WTC11 (cell line): ENCODE data around the gene GDPD4. TPM values are rescaled to one million over a fixed set of nuclear protein-coding genes. Genes with fewer than 3 reads are reported as not detected.

ENCODE experiments used
- ATAC-seq: fragments of 200-7000 bp; cut with Tn5 transposase; 2 replicates; pipeline ENCODE4 v1.10.0; 2021; ENCODE audit warnings: mild to moderate bottlenecking, moderate library complexity
- CTCF ChIA-PET: fragments of 300-600 bp; sonication (Branson Sonifier 250); formaldehyde crosslinking; loops from one replicate; lab custom pipeline; 2021; ENCODE audit warnings: antibody characterized with exemption; lab: Charles Lee
- POLR2A ChIA-PET: fragments of 350-600 bp; sonication (Branson Sonifier 250); formaldehyde crosslinking; loops from one replicate; lab custom pipeline; 2021; ENCODE audit warnings: antibody characterized with exemption; lab: Charles Lee
- DNase-seq: peaks from one replicate; pipeline ENCODE4 v3.0.0; 2021; ENCODE audit warnings: low spot score
- H3K27ac Mint-ChIP-seq: 2 replicates; pipeline ENCODE4 v1.8.0; 2021; ENCODE audit warnings: mixed read lengths
- H3K27me3 Mint-ChIP-seq: 2 replicates; pipeline ENCODE4 v1.8.0; 2021; ENCODE audit warnings: low read depth, mild to moderate bottlenecking, moderate library complexity, mixed read lengths
- H3K36me3 Mint-ChIP-seq: 2 replicates; pipeline ENCODE4 v1.8.0; 2021; ENCODE audit warnings: mixed read lengths
- H3K4me1 Mint-ChIP-seq: 2 replicates; pipeline ENCODE4 v1.8.0; 2022; ENCODE audit warnings: mixed read lengths
- H3K4me3 Mint-ChIP-seq: 2 replicates; pipeline ENCODE4 v1.8.0; 2021; ENCODE audit warnings: mild to moderate bottlenecking, moderate library complexity, mixed read lengths
- H3K9me3 Mint-ChIP-seq: 2 replicates; pipeline ENCODE4 v1.8.0; 2021; ENCODE audit warnings: mixed read lengths
- AFF4 ChIP-seq: sonication (generic); formaldehyde crosslinking; IDR thresholded peaks from 2 replicates; pipeline ENCODE4 v1.8.1; 2023; ENCODE audit warnings: mild to moderate bottlenecking, missing genetic modification reagents, borderline replicate concordance
- ATF2 ChIP-seq: sonication (generic); formaldehyde crosslinking; IDR thresholded peaks from 2 replicates; pipeline ENCODE4 v1.8.1; 2022; ENCODE audit warnings: low read depth, missing genetic modification reagents, borderline replicate concordance
- CBFB ChIP-seq: sonication (generic); formaldehyde crosslinking; IDR thresholded peaks from 2 replicates; pipeline ENCODE4 v1.8.1; 2022; ENCODE audit warnings: mild to moderate bottlenecking, low read depth, missing genetic modification reagents
- CTCF ChIP-seq: fragments of 200-600 bp; IDR thresholded peaks from 2 replicates; pipeline ENCODE4 v1.8.0; 2022; ENCODE audit warnings: antibody characterized with exemption
- E2F1 ChIP-seq: sonication (generic); formaldehyde crosslinking; IDR thresholded peaks from 2 replicates; pipeline ENCODE4 v1.8.0; 2022; ENCODE audit warnings: mild to moderate bottlenecking, missing genetic modification reagents
- ESRRA ChIP-seq: sonication (generic); formaldehyde crosslinking; IDR thresholded peaks from 2 replicates; pipeline ENCODE4 v1.8.1; 2022; ENCODE audit warnings: mild to moderate bottlenecking, missing genetic modification reagents, borderline replicate concordance
- FOXK1 ChIP-seq: sonication (generic); formaldehyde crosslinking; IDR thresholded peaks from 2 replicates; pipeline ENCODE4 v1.8.0; 2022; ENCODE audit warnings: mild to moderate bottlenecking, moderate library complexity, missing genetic modification reagents
- FOXP1 ChIP-seq: sonication (generic); formaldehyde crosslinking; IDR thresholded peaks from 2 replicates; pipeline ENCODE4 v1.8.0; 2022; ENCODE audit warnings: missing genetic modification reagents, mild to moderate bottlenecking, moderate library complexity, borderline replicate concordance
- FOXP4 ChIP-seq: sonication (generic); formaldehyde crosslinking; IDR thresholded peaks from 2 replicates; pipeline ENCODE4 v1.8.0; 2022; ENCODE audit warnings: mild to moderate bottlenecking, missing genetic modification reagents
- HMGA2 ChIP-seq: fragments of 250-450 bp; sonication (Bioruptor Pico); IDR thresholded peaks from 2 replicates; pipeline ENCODE4 v1.4.0; 2021; ENCODE audit warnings: mild to moderate bottlenecking, moderate library complexity
- IRF2 ChIP-seq: sonication (generic); formaldehyde crosslinking; IDR thresholded peaks from 2 replicates; pipeline ENCODE4 v1.8.0; 2022; ENCODE audit warnings: low read depth, missing genetic modification reagents, borderline replicate concordance
- JAZF1 ChIP-seq: fragments of 250-450 bp; sonication (Bioruptor Pico); IDR thresholded peaks from 2 replicates; pipeline ENCODE4 v1.9.0; 2021; ENCODE audit warnings: moderate library complexity, mild to moderate bottlenecking, inconsistent platforms
- KAT7 ChIP-seq: sonication (generic); formaldehyde crosslinking; IDR thresholded peaks from 2 replicates; pipeline ENCODE4 v1.8.1; 2023; ENCODE audit warnings: missing genetic modification reagents, mild to moderate bottlenecking, borderline replicate concordance
- MLX ChIP-seq: sonication (generic); formaldehyde crosslinking; IDR thresholded peaks from 2 replicates; pipeline ENCODE4 v1.8.1; 2023; ENCODE audit warnings: mild to moderate bottlenecking, missing genetic modification reagents, moderate library complexity
- NR2C2 ChIP-seq: sonication (generic); formaldehyde crosslinking; IDR thresholded peaks from 2 replicates; pipeline ENCODE4 v1.8.0; 2022; ENCODE audit warnings: mild to moderate bottlenecking, missing genetic modification reagents
- SMAD4 ChIP-seq: sonication (generic); formaldehyde crosslinking; IDR thresholded peaks from 2 replicates; pipeline ENCODE4 v1.8.0; 2022; ENCODE audit warnings: mild to moderate bottlenecking, missing genetic modification reagents
- SOX15 ChIP-seq: fragments of 250-450 bp; sonication (Bioruptor Pico); IDR thresholded peaks from 2 replicates; pipeline ENCODE4 v1.9.0; 2021; ENCODE audit warnings: mild to moderate bottlenecking
- TEAD1 ChIP-seq: sonication (generic); formaldehyde crosslinking; IDR thresholded peaks from 2 replicates; pipeline ENCODE4 v1.8.0; 2022; ENCODE audit warnings: mild to moderate bottlenecking, missing genetic modification reagents
- ZMAT4 ChIP-seq: fragments of 250-450 bp; sonication (Bioruptor Pico); IDR thresholded peaks from 2 replicates; pipeline ENCODE4 v1.9.0; 2021; ENCODE audit warnings: mild to moderate bottlenecking
- ZNF121 ChIP-seq: sonication (generic); formaldehyde crosslinking; IDR thresholded peaks from 2 replicates; pipeline ENCODE4 v1.8.0; 2023; ENCODE audit warnings: missing genetic modification reagents
- ZNF317 ChIP-seq: sonication (generic); formaldehyde crosslinking; IDR thresholded peaks from 2 replicates; pipeline ENCODE4 v1.8.1; 2023; ENCODE audit warnings: low read depth, mild to moderate bottlenecking, moderate library complexity, missing genetic modification reagents, borderline replicate concordance
- total RNA-seq: library from RNA; stranded (reverse); gene quantifications from 3 replicates; pipeline ENCODE4 v1.2.3, GENCODE V29; 2021

Gene GDPD4
- total RNA-seq, 1 experiment from 2014 or later: not detected

- TF ChIP-seq AFF4 (CRISPR knock-in tag) (no peak), MLX (CRISPR knock-in tag) (no peak), IRF2 (CRISPR knock-in tag) (no peak), ZMAT4 (CRISPR knock-in tag) (no peak), JAZF1 (CRISPR knock-in tag) (no peak), TEAD1 (CRISPR knock-in tag) (no peak), FOXK1 (CRISPR knock-in tag) (no peak), FOXP4 (CRISPR knock-in tag) (no peak), FOXP1 (no peak), ATF2 (no peak)
Measured at GRCh38 chr11:77231800-77232199, 69.7 kb downstream of the GDPD4 start (continued).

- H3K9me3 Mint-ChIP-seq: no peaks in the 10 kb centered on the region
- CTCF ChIA-PET: no interaction called here
- TF ChIP-seq CBFB (CRISPR knock-in tag) (no peak), AFF4 (CRISPR knock-in tag) (no peak), E2F1 (CRISPR knock-in tag) (no peak), CTCF (no peak), SOX15 (CRISPR knock-in tag) (no peak), ZNF317 (CRISPR knock-in tag) (no peak), ZNF121 (no peak), KAT7 (no peak), SMAD4 (CRISPR knock-in tag) (no peak), HMGA2 (CRISPR knock-in tag) (no peak), NR2C2 (no peak), ESRRA (CRISPR knock-in tag) (no peak)
- no peak overlapping the region for H3K27ac Mint-ChIP-seq
- H3K4me1 Mint-ChIP-seq: no peaks in the 10 kb centered on the region
- no peaks in the 10 kb centered on the region for H3K36me3 Mint-ChIP-seq
- H3K27me3 Mint-ChIP-seq: no peaks in the 10 kb centered on the region; the same call in 1 of the 2 replicates
- POLR2A ChIA-PET: no interaction called here
- H3K4me3 Mint-ChIP-seq: no peak overlapping the region
- no peak for ATAC-seq
- DNase-seq: no peak
Measured at GRCh38 chr11:77230878-77231605, 70.4 kb downstream of the GDPD4 start.
